A549 (cell line): Measurements from ENCODE around the gene ARPP21. TPM values are rescaled to one million over a fixed set of nuclear protein-coding genes. Genes with fewer than 3 reads are reported as not detected.

ENCODE experiments used
- ATAC-seq, 2 experiments: fragments of 200-7000 bp in 1 of 2; fragments of >200 bp in 1 of 2; cut with Nextera tagmentation in 1 of 2; cut with Tn5 transposase in 1 of 2; 3 replicates each; pipeline versions ENCODE4 v1.8.0 to v1.9.1; 2018 to 2020; ENCODE audit warnings: mild to moderate bottlenecking in 1 of 2, moderate library complexity in 1 of 2
- CTCF ChIA-PET: fragments of 300-600 bp; sonication (Branson Sonifier 250); formaldehyde crosslinking; extraction: SDS; loops from one replicate; lab custom pipeline; 2021; ENCODE audit warnings: antibody characterized with exemption, inconsistent platforms; lab: Yijun Ruan, JAX
- POLR2A ChIA-PET: fragments of 350-600 bp; formaldehyde crosslinking; extraction: SDS; loops from one replicate; lab custom pipeline; 2021; ENCODE audit warnings: antibody characterized with exemption, inconsistent platforms; lab: Yijun Ruan, JAX
- DNase-seq, 2 experiments: peaks; one replicate each; pipeline versions ENCODE4 v3.0.0 to v3.0.0-alpha.2; 2011 to 2016; ENCODE audit warnings: low read depth in 1 of 2, low spot score in 1 of 2
- FAIRE-seq: peaks from 2 replicates; lab custom pipeline; 2011; peaks lifted over from hg19 to GRCh38; lab: Jason Lieb, UNC
- H3K27ac ChIP-seq, 2 experiments: fragments of >200 bp; sonication (Bioruptor Twin); formaldehyde crosslinking; 3 replicates each; pipeline ENCODE4 v1.5.1; 2016 to 2017
- H3K4me1 ChIP-seq: fragments of >200 bp; sonication (Bioruptor Twin); formaldehyde crosslinking; 3 replicates; pipeline ENCODE4 v1.6.1; 2016
- H3K4me2 ChIP-seq: fragments of >200 bp; sonication (Bioruptor Twin); formaldehyde crosslinking; 3 replicates; pipeline ENCODE4 v1.6.1; 2016
- H3K4me3 ChIP-seq: fragments of >200 bp; sonication (Bioruptor Twin); formaldehyde crosslinking; 3 replicates; pipeline ENCODE4 v1.5.1; 2016
- H3K9me3 ChIP-seq: fragments of >200 bp; sonication (Bioruptor Twin); formaldehyde crosslinking; 3 replicates; pipeline ENCODE4 v1.6.1; 2016
- BCL3 ChIP-seq: fragments of >200 bp; sonication (Bioruptor Twin); formaldehyde crosslinking; IDR thresholded peaks from 3 replicates; pipeline ENCODE4 v1.6.1; 2016
- BHLHE40 ChIP-seq: IDR thresholded peaks from 2 replicates; pipeline ENCODE4 v1.6.1; 2012; ENCODE audit warnings: low read depth, low read length, inconsistent platforms
- CBX8 ChIP-seq: fragments of 200-600 bp; sonication (generic); IDR thresholded peaks from 2 replicates; pipeline ENCODE4 v1.6.1; 2016
- E2F6 ChIP-seq: IDR thresholded peaks from 2 replicates; pipeline ENCODE4 v1.6.1; 2012; ENCODE audit warnings: low read depth, borderline replicate concordance
- EHF ChIP-seq: fragments of 250-450 bp; sonication (Bioruptor Pico); IDR thresholded peaks from 2 replicates; pipeline ENCODE4 v1.5.0; 2020; ENCODE audit warnings: mild to moderate bottlenecking
- EHMT2 ChIP-seq: fragments of 200-600 bp; sonication (generic); IDR thresholded peaks from 2 replicates; pipeline ENCODE4 v1.6.1; 2016; ENCODE audit warnings: antibody characterized with exemption, low read depth, mild to moderate bottlenecking, moderate library complexity
- ESRRA ChIP-seq: fragments of 150-350 bp; IDR thresholded peaks from 2 replicates; pipeline ENCODE4 v1.6.1; 2014; ENCODE audit warnings: mild to moderate bottlenecking, low read length, borderline replicate concordance
- FOSB ChIP-seq: fragments of 250-450 bp; sonication (Bioruptor Pico); IDR thresholded peaks from 2 replicates; pipeline ENCODE4 v1.5.0; 2020; ENCODE audit warnings: mild to moderate bottlenecking, moderate library complexity
- FOSL2 ChIP-seq, 2 experiments: fragments of 450-650 bp in 1 of 2; fragments of >200 bp in 1 of 2; sonication (Bioruptor Twin) in 1 of 2; formaldehyde crosslinking; IDR thresholded peaks; 2 replicates each; pipeline versions ENCODE4 v1.5.0 to v1.6.1; 2016 to 2020; ENCODE audit warnings: mild to moderate bottlenecking in 1 of 2, moderate library complexity in 1 of 2
- FOXS1 ChIP-seq: fragments of 250-450 bp; sonication (Bioruptor Pico); IDR thresholded peaks from 2 replicates; pipeline ENCODE4 v1.5.0; 2020; ENCODE audit warnings: mild to moderate bottlenecking, moderate library complexity
- HDAC2 ChIP-seq: fragments of 200-600 bp; sonication (generic); IDR thresholded peaks from 2 replicates; pipeline ENCODE4 v1.6.1; 2016
- HOXA7 ChIP-seq: fragments of 250-450 bp; sonication (Bioruptor Pico); IDR thresholded peaks from 2 replicates; pipeline ENCODE4 v1.5.0; 2020; ENCODE audit warnings: mild to moderate bottlenecking, moderate library complexity
- HOXB5 ChIP-seq: fragments of 250-450 bp; sonication (Bioruptor Pico); IDR thresholded peaks from 2 replicates; pipeline ENCODE4 v1.5.0; 2020; ENCODE audit warnings: mild to moderate bottlenecking, moderate library complexity
- JUN ChIP-seq, 2 experiments: fragments of >200 bp; sonication (Bioruptor Twin); formaldehyde crosslinking; IDR thresholded peaks; 2 replicates in 1 of 2; 3 replicates in 1 of 2; pipeline ENCODE4 v1.6.1; 2016 to 2017
- JUNB ChIP-seq: fragments of >200 bp; sonication (Bioruptor Twin); formaldehyde crosslinking; IDR thresholded peaks from 2 replicates; pipeline ENCODE4 v1.6.1; 2016
- KDM1A ChIP-seq: fragments of 200-600 bp; sonication (generic); IDR thresholded peaks from 2 replicates; pipeline ENCODE4 v1.6.1; 2016; ENCODE audit warnings: low read depth, mild to moderate bottlenecking
- MAFK ChIP-seq: fragments of 450-650 bp; IDR thresholded peaks from 2 replicates; pipeline ENCODE4 v1.6.1; 2014; ENCODE audit not compliant: partially characterized antibody
- MAZ ChIP-seq: fragments of 150-350 bp; IDR thresholded peaks from 2 replicates; pipeline ENCODE4 v1.6.1; 2014; ENCODE audit warnings: antibody characterized with exemption, low read depth, low read length, borderline replicate concordance
- MYC ChIP-seq: IDR thresholded peaks from 2 replicates; pipeline ENCODE4 v1.6.1; 2012; ENCODE audit warnings: mild to moderate bottlenecking, inconsistent platforms, low read length, improper control_type of control experiment, borderline replicate concordance
- NPAS2 ChIP-seq: fragments of 250-450 bp; sonication (Bioruptor Pico); IDR thresholded peaks from 2 replicates; pipeline ENCODE4 v1.8.0; 2022; ENCODE audit warnings: mild to moderate bottlenecking, moderate library complexity, borderline replicate concordance
- NR3C1 ChIP-seq: fragments of >200 bp; sonication (Bioruptor Twin); formaldehyde crosslinking; IDR thresholded peaks from 3 replicates; pipeline ENCODE4 v1.6.1; 2017
- PBX3 ChIP-seq: IDR thresholded peaks from 2 replicates; pipeline ENCODE4 v1.6.1; 2012
- PHF8 ChIP-seq: fragments of 200-600 bp; sonication (generic); IDR thresholded peaks from 2 replicates; pipeline ENCODE4 v1.6.1; 2016; ENCODE audit warnings: low read depth, mild to moderate bottlenecking, antibody characterized with exemption, moderate library complexity, borderline replicate concordance
- POLR2A ChIP-seq: IDR thresholded peaks from 2 replicates; pipeline ENCODE4 v1.6.1; 2012; ENCODE audit warnings: mild to moderate bottlenecking, low read length
- POLR2AphosphoS2 ChIP-seq: conservative IDR thresholded peaks from 2 replicates; pipeline ENCODE4 v1.6.1; 2012; ENCODE audit warnings: low read length, improper control_type of control experiment, inconsistent platforms
- RAD21 ChIP-seq, 2 experiments: fragments of >200 bp in 1 of 2; sonication (Bioruptor Twin) in 1 of 2; formaldehyde crosslinking in 1 of 2; IDR thresholded peaks in 1 of 2; conservative IDR thresholded peaks in 1 of 2; 2 replicates in 1 of 2; 3 replicates in 1 of 2; pipeline ENCODE4 v1.6.1; 2012 to 2018; ENCODE audit warnings: inconsistent platforms in 1 of 2
- REST ChIP-seq: fragments of 200-600 bp; sonication (generic); IDR thresholded peaks from 2 replicates; pipeline ENCODE4 v1.6.1; 2016; ENCODE audit warnings: antibody characterized with exemption, mild to moderate bottlenecking, moderate library complexity
- SMC3 ChIP-seq: fragments of >200 bp; sonication (Bioruptor Twin); formaldehyde crosslinking; IDR thresholded peaks from 3 replicates; pipeline ENCODE4 v1.6.1; 2018; ENCODE audit warnings: inconsistent platforms
- SREBF2 ChIP-seq: fragments of 450-650 bp; IDR thresholded peaks from 2 replicates; pipeline ENCODE4 v1.6.1; 2014; ENCODE audit warnings: mild to moderate bottlenecking, moderate library complexity
- TFCP2L1 ChIP-seq: fragments of 250-450 bp; sonication (Bioruptor Pico); IDR thresholded peaks from 2 replicates; pipeline ENCODE4 v1.5.0; 2021; ENCODE audit warnings: mild to moderate bottlenecking
- TP53 ChIP-seq: fragments of 250-450 bp; sonication (Bioruptor Pico); IDR thresholded peaks from 2 replicates; pipeline ENCODE4 v1.5.0; 2021; ENCODE audit warnings: mild to moderate bottlenecking, moderate library complexity
- USF2 ChIP-seq: fragments of 450-650 bp; IDR thresholded peaks from 2 replicates; pipeline ENCODE4 v1.6.1; 2014; ENCODE audit warnings: antibody characterized with exemption
- ZC3H11A ChIP-seq: fragments of 450-650 bp; IDR thresholded peaks from 2 replicates; pipeline ENCODE4 v1.6.1; 2014; ENCODE audit warnings: antibody characterized with exemption, mild to moderate bottlenecking
- ZSCAN20 ChIP-seq: fragments of 250-450 bp; sonication (Bioruptor Pico); IDR thresholded peaks from 2 replicates; pipeline ENCODE4 v1.8.0; 2022; ENCODE audit warnings: mild to moderate bottlenecking, moderate library complexity
- WGBS: methylation state at CpG from one replicate; pipeline ENCODE4 v1.1.6; 2017; ENCODE audit errors: missing lambda C conversion rate; 5-methylcytosine and 5-hydroxymethylcytosine counted together
- polyA plus RNA-seq, 4 experiments: library from polyadenylated mRNA; depleted of rRNA in 3 of 4; stranded (reverse); fragments of >200 nt; fragmentation: RNase III in 1 of 4; extraction: RNeasy Plus Mini Kit Qiagen cat#74134 plus additional on column Dnase treatment in 1 of 4; gene quantifications; 2 replicates in 3 of 4; 3 replicates in 1 of 4; pipeline ENCODE4 v1.2.3, GENCODE V29; 2011 to 2017
- TF ChIP-seq, protein P1 (sequence below): fragments of >200 bp; sonication (Bioruptor Twin); formaldehyde crosslinking; IDR thresholded peaks from 2 replicates; pipeline ENCODE4 v1.6.1; 2016

The ARPP21 gene
- polyA plus RNA-seq, 2 of the 4 experiments (the other 2 are of a cell fraction): 0.03 TPM; not detected in 1

DNA sequence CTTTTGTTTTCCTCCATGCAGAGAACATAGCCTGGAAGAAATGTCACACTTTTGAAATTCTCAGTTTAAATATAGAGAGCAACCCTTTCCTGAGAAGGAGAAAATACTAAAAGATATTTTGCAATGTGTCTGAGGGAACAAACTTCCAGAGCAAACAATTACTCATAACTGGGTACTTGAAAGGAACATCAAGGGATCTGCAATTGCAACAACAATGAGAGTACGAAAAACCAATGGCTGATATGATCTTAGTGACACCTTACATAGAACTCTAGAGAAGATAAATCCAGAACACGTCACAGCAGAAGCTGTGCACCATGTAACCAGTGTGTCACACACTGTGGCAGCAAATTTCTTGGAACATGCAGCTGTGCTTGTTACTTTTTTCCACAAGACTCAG is 14.6 kb upstream of the ARPP21 start:
- Histone ChIP-seq H3K27ac (peak overlapping the region; percentile 58 to 69; a peak in 5 of 6 replicates), H3K9me3 (no peaks in the 10 kb centered on the region), H3K4me1 (peaks cover 17% of the 10 kb centered on the region), H3K4me2 (peak overlapping the region; percentile 55), H3K4me3 (no peak overlapping the region)
- ChIA-PET CTCF (no interaction called here), POLR2A (no interaction called here)
- peak in 1 of 2 experiments; percentile 47 for DNase-seq
- WGBS: 4% methylated on average over 2 of the region's 2 CpGs
- peak; percentile 67 to 96 for ATAC-seq
- FAIRE-seq: no peak
- no peak for TF ChIP-seq NPAS2 (CRISPR knock-in tag)
- no peak for TF ChIP-seq ZC3H11A
- no peak for TF ChIP-seq USF2
- TF ChIP-seq MAFK: no peak
- no peak for TF ChIP-seq REST
- TF ChIP-seq HDAC2: no peak
- peak; percentile 26 to 40; a peak in 1 of 5 replicates for TF ChIP-seq JUN (IDR thresholded peaks at IDR 0.05)
- TF ChIP-seq, protein P1, sequence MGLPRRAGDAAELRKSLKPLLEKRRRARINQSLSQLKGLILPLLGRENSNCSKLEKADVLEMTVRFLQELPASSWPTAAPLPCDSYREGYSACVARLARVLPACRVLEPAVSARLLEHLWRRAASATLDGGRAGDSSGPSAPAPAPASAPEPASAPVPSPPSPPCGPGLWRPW: no peak
- no peak for TF ChIP-seq PBX3
- no peak for TF ChIP-seq TP53 (CRISPR knock-in tag)
- no peak for TF ChIP-seq MAZ
- TF ChIP-seq PHF8: no peak
- TF ChIP-seq ESRRA: no peak
- no peak for TF ChIP-seq MYC
- TF ChIP-seq SMC3: 0 out of 3 replicates have a peak, but pooled peaks have one; percentile 10
- peak; percentile 16; the same call in 1 of the 3 replicates for TF ChIP-seq BCL3
- TF ChIP-seq HOXA7: no peak
- TF ChIP-seq TFCP2L1: no peak
- no peak for TF ChIP-seq NR3C1
- TF ChIP-seq EHMT2: no peak
- no peak for TF ChIP-seq CBX8
- TF ChIP-seq FOSB (CRISPR knock-in tag): no peak
- no peak for TF ChIP-seq BHLHE40
- no peak for TF ChIP-seq SREBF2
- TF ChIP-seq FOSL2 (IDR thresholded peaks at IDR 0.05): peak; percentile 74; the same call in 1 of the 2 replicates
- peak; percentile 44; the same call in 1 of the 2 replicates for TF ChIP-seq FOSL2 (CRISPR knock-in tag; IDR thresholded peaks at IDR 0.05)
- TF ChIP-seq HOXB5 (CRISPR knock-in tag): no peak
- TF ChIP-seq ZSCAN20 (CRISPR knock-in tag): no peak
- no peak for TF ChIP-seq KDM1A
- TF ChIP-seq POLR2A: no peak
- TF ChIP-seq RAD21 (conservative IDR thresholded peaks at IDR 0.05 in 1 of 2, IDR thresholded peaks at IDR 0.05 in 1 of 2): no peak
- TF ChIP-seq E2F6: no peak
- TF ChIP-seq EHF: no peak
- peak; percentile 76 for TF ChIP-seq JUNB
- no peak for TF ChIP-seq POLR2AphosphoS2
- no peak for TF ChIP-seq FOXS1 (CRISPR knock-in tag)
